ENCODE results near the gene PPP3CA.

DNA sequence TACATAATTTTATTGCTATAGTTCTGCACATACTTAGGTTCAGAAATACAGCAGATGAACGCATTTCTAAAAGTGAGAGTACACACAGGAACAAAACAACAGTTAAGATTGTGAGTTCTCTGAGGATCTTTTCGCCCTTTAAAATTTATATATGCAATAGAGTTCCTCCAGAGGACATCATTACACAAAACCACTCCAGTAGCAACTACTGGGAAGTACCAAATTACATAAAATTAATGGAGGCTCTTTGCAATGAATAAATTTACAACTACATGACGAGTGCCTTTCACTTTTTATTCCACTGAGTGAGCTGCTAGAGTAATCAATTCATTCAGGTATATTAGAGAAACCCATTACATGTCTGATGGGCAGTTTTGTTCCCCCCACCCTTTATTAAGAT is 107.2 kb downstream of the PPP3CA start:
- TF ChIP-seq, protein P1, sequence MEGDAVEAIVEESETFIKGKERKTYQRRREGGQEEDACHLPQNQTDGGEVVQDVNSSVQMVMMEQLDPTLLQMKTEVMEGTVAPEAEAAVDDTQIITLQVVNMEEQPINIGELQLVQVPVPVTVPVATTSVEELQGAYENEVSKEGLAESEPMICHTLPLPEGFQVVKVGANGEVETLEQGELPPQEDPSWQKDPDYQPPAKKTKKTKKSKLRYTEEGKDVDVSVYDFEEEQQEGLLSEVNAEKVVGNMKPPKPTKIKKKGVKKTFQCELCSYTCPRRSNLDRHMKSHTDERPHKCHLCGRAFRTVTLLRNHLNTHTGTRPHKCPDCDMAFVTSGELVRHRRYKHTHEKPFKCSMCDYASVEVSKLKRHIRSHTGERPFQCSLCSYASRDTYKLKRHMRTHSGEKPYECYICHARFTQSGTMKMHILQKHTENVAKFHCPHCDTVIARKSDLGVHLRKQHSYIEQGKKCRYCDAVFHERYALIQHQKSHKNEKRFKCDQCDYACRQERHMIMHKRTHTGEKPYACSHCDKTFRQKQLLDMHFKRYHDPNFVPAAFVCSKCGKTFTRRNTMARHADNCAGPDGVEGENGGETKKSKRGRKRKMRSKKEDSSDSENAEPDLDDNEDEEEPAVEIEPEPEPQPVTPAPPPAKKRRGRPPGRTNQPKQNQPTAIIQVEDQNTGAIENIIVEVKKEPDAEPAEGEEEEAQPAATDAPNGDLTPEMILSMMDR (optimal IDR thresholded peaks at IDR 0.05 in 1 of 3, IDR thresholded peaks at IDR 0.05 in 1 of 3, conservative IDR thresholded peaks at IDR 0.05 in 1 of 3; ENCODE audit: extremely low read depth in 1 of 3, insufficient read depth in 2 of 3, low read length in 3 of 3): no peak
- TF ChIP-seq EZH2 (IDR thresholded peaks at IDR 0.05; ENCODE audit: low read length): no peak
